Fibroblast of the aortic adventitia (primary cell): ENCODE measurements around the gene ADAMTS12. TPM values are rescaled to one million over a fixed set of nuclear protein-coding genes. Genes with fewer than 3 reads are reported as not detected.

ENCODE experiments used
- DNase-seq: peaks from one replicate; pipeline ENCODE4 v3.0.0-alpha.2; 2010; ENCODE audit warnings: low read depth
- H3K4me3 ChIP-seq: 2 replicates; pipeline ENCODE4 v1.5.1; 2011; ENCODE audit warnings: low read depth, mild to moderate bottlenecking, control low read depth, low read length, moderate library complexity
- total RNA-seq: library from RNA; depleted of rRNA; stranded (reverse); fragments of >200 nt; gene quantifications from 2 replicates; pipeline ENCODE4 v1.2.3, GENCODE V29; 2012; ENCODE audit warnings: low replicate concordance
- TF ChIP-seq, protein P1 (sequence below): IDR thresholded peaks from 2 replicates; pipeline ENCODE4 v1.5.1; 2011; ENCODE audit warnings: mild to moderate bottlenecking, low read length, control low read depth, inconsistent platforms; ENCODE audit not compliant: insufficient read depth

ADAMTS12 gene
- total RNA-seq, 1 donor, result 13.0 TPM

DNA sequence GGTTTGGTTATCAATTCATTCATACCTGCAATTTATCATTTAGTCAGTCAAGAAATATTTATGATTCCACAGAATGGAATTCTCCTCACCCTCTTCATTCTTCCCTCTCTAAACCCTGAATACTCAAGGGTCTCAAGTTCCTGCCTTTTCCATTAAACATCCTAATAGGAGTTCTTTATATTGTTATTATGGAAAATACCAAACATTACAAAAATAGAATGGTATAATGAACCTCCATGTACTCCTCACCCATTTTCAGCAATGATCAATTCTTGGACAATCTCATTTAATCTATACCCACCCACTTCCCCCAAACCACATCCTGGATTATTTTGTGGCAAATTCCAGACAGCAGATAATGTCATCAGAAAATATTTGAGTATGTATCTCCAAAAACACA is 74.5 kb downstream of the ADAMTS12 start:
- DNase-seq, result no peak
- no peak overlapping the region for H3K4me3 ChIP-seq
- TF ChIP-seq, protein P1, sequence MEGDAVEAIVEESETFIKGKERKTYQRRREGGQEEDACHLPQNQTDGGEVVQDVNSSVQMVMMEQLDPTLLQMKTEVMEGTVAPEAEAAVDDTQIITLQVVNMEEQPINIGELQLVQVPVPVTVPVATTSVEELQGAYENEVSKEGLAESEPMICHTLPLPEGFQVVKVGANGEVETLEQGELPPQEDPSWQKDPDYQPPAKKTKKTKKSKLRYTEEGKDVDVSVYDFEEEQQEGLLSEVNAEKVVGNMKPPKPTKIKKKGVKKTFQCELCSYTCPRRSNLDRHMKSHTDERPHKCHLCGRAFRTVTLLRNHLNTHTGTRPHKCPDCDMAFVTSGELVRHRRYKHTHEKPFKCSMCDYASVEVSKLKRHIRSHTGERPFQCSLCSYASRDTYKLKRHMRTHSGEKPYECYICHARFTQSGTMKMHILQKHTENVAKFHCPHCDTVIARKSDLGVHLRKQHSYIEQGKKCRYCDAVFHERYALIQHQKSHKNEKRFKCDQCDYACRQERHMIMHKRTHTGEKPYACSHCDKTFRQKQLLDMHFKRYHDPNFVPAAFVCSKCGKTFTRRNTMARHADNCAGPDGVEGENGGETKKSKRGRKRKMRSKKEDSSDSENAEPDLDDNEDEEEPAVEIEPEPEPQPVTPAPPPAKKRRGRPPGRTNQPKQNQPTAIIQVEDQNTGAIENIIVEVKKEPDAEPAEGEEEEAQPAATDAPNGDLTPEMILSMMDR, result no peak

DNA sequence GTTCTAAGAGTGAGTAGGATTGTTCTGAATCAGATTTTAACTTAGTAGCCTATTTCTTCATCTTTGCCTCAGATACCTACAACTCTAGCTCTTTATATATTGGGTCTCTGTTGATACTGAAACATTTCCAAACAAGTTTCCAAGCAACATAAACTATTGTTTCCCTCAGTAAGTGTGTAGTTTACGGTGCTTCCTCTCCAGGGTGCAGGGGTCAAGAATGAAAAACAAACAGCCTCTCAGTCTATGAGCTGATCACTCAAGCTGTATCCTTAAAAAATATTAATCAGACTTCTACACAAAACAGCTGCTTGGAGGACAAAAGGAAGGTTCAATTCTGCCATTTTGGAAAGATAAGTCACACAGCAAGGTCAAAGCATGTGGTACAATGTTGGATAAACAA is 75.0 kb downstream of the ADAMTS12 start:
- DNase-seq, result peak; percentile 51
- no peak overlapping the region for H3K4me3 ChIP-seq
- TF ChIP-seq, protein P1, result no peak

DNA sequence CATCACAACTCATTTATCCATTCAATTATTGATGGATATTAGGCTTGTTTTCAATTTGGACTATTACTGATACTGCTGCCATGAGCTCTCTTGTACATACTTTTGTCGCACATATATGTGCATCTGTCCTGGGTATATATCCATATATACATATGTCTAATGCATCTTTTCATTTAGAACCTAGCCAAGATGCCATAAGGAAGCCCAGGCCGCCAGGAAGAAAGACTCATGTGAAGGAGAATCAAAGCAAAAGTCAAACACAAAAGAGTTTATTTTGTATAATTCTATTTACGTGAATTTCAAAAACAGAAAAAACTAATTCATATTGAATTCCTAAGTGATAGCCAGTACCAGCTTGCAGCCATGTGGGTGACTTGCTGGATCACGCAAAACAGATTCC is 79.0 kb downstream of the ADAMTS12 start:
- TF ChIP-seq, protein P1, result no peak
- no peak for DNase-seq
- no peak overlapping the region for H3K4me3 ChIP-seq

DNA sequence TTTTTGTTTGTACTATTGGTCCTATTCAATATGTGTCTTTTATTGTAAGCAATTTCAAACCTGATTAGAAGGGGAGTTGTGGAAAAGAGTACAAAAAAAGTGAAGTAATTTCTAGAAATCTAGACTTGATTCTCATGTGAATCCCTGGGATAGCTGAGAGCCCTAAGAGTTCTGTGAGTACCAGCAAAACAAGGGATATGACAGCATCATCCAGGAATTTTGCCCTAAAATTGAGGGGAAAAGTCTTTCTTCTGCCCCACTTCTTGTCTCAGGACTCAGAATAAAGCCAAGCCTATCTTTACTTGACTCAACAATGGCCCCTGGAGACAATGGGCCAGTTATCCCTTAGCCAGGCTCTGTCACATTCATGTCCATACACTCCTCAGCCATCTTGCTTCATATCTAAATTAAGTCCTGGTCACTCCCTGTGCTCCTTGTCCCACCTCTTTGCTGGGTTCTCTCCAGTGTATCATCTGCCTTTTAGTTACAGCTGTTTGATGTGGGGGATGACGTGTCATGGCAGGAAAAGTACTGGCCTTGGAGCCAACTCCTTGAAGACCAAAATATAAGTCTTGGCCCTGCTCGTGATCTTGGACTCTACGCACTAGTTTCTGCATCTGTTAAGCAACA is 81.2 kb downstream of the ADAMTS12 start:
- H3K4me3 ChIP-seq, result no peak overlapping the region
- TF ChIP-seq, protein P1, result no peak
- no peak for DNase-seq

DNA sequence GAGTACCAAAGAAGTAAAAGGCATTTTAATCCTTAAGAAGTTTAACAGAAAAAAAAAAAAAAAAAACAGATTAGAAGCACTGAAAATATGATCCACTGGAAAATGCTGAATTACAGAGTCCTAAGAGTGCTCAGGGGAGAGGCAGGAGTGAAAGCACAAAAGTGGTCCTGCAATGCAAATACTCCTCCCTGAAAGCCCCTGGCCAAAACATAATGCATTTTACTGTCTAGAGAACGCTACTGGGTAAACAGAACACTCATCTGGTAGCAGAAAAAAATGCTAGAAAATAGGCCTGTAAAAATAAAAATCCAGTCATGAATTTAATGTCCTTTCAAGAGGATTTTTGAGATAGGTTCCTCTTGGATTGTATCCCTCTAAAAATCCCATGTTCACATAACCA is 81.9 kb downstream of the ADAMTS12 start:
- DNase-seq, result no peak
- H3K4me3 ChIP-seq, result no peak overlapping the region

DNA sequence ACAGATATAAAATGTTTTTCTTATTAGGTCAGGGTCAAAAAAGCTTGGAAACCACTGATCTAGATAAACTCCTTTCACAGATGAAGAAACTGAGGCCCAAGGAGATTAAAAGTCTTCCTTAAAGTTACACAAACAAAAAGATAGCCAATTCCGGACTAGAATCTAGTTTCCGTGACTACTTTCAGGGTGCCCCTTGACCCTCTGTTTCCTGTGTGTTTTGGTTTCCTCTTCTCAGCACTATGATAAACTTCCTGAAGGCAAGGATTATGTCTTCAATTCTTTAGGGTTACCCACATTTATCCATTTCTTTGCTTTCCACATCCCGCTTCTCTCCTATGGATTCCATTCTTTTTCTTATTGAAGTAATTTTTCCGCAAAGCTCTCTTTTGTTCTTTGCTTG is 83.1 kb downstream of the ADAMTS12 start:
- no peak overlapping the region for H3K4me3 ChIP-seq
- no peak for DNase-seq
- TF ChIP-seq, protein P1, result no peak

More for the DNA sequence above, 81.9 kb downstream of the ADAMTS12 start:
- TF ChIP-seq, protein P1, result no peak

DNA sequence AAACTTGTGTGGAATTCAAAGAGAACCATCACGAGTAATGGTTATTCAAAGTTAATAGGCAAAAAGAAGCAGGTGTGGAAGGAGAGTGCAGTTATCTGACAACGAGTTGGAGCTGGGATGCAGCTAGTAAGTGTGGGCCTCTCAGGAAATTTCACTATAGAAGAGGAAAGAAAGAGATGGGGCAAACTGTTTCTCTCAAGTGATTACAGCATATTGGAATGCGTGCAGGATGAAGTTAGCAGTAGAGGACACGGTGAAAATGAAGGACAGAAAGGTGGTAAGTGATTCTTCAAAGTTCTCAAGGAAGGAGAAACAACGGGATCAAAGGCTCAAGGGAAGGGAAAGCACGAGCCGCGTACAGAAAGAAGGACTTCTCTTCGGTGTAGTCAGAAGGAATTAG is 84.0 kb downstream of the ADAMTS12 start:
- H3K4me3 ChIP-seq, result no peak overlapping the region
- TF ChIP-seq, protein P1, result no peak
- DNase-seq, result no peak
